Cardiac septum (tissue), 1 donor: Measurements from ENCODE around the gene C1QTNF6. TPM values are rescaled to one million over a fixed set of nuclear protein-coding genes. Genes with fewer than 3 reads are reported as not detected.
"Not testable (repeated sequence)": the region's sequence is repeated elsewhere in the genome, so short reads cannot be mapped to it uniquely, and the experiment has no call there.

ENCODE experiments used
- DNase-seq: peaks from one replicate; pipeline ENCODE4 v3.0.0-alpha.2; 2020; ENCODE audit warnings: low spot score
- intact Hi-C: fragments of 100-400 bp; cut with DNase I; formaldehyde crosslinking; loops from one replicate; pipeline ENCODE4 v1.14.0; 2022
- total RNA-seq: library from RNA; stranded (reverse); fragmentation: NEBNext Ultra II Directional; extraction: Animal tissue kit (Norgen Biotek cat#: 25700); gene quantifications from one replicate; pipeline ENCODE4 v1.2.1, GENCODE V29; 2021
- donor health status: DM: no; HTN: no; CAD: no.

Gene C1QTNF6
- total RNA-seq, 1 donor from 2014 or later, result 2.8 TPM

GRCh38 chr22:37209140-37209845 is 21.2 kb upstream of the C1QTNF6 start:
- DNase-seq, result no peak
- intact Hi-C loops, result no loop called here

- intact Hi-C loops, result no loop called here
- DNase-seq, result no peak
Measured at GRCh38 chr22:37208401-37209139, 20.5 kb upstream of the C1QTNF6 start.

GRCh38 chr22:37207981-37208380 is 19.9 kb upstream of the C1QTNF6 start:
- DNase-seq, result no peak
- intact Hi-C loops, result no loop called here

DNA sequence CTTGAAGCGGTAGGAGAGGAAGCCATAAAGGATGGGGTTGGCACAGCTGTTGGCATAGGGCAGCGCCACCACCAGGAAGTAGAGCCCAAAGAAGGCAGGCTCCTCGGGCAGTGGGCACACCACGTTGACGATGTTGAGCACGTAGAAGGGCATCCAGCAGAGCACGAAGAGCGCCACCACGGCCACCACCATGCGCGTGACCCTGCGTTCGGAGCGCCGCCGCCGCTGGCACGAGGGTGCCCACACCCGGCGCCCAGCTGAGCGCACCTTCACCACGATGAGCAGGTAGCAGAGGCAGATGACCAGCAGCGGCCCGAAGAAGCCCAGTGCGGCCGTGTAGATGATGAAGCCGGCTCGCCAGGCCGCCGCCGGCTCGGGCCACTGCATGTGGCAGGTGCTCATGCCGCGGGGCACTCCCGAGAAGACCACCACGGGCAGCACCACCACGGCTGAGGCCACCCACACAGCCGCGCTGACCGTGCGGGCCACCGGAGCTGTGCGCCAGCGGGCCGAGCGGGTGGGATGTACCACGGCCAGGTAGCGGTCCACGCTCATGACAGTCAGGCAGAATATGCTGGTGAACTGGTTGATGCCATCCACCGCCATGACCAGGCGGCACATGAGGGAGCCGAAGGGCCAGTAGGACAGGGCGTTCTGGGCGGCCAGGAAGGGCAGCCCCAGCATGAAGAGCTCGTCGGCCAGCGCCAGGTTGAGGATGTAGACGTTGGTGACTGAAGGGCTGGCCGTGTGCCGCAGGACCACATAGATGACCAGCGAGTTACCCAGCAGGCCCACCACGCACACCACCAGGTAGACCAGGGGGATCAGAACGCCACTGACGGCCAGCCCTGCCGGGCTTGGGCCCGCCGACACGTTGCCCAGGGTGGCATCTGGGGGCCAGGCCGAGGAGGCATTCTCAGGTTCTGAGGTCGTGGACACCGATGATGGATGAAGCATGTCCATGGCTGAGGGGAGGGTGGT is 19.1 kb upstream of the C1QTNF6 start:
- no peak for DNase-seq
- intact Hi-C loops, result no loop called here

- intact Hi-C loops, result no loop called here
- no peak for DNase-seq
Measured at GRCh38 chr22:37206118-37206840, 18.2 kb upstream of the C1QTNF6 start.

DNA sequence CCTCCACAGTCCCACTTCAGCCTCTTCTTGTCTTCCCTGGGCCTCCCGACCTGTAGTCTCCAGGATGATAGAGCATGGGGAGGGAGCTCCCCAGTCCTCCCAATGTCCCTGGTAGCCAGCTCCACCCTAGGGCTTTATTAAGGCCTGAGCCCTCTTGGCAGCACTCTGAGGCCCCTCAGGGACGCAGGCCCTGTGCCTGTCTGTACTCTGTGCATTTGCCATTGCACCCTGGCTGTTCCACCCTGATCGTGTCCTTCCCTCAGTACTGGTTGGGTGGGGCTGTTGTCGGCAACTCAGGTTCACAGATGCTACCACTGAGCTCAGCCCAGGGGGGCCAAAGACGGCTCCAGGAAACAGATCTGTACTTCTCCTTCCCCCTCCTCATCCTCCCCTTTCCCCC is 17.0 kb upstream of the C1QTNF6 start:
- DNase-seq, result no peak
- intact Hi-C loops, result no loop called here

DNA sequence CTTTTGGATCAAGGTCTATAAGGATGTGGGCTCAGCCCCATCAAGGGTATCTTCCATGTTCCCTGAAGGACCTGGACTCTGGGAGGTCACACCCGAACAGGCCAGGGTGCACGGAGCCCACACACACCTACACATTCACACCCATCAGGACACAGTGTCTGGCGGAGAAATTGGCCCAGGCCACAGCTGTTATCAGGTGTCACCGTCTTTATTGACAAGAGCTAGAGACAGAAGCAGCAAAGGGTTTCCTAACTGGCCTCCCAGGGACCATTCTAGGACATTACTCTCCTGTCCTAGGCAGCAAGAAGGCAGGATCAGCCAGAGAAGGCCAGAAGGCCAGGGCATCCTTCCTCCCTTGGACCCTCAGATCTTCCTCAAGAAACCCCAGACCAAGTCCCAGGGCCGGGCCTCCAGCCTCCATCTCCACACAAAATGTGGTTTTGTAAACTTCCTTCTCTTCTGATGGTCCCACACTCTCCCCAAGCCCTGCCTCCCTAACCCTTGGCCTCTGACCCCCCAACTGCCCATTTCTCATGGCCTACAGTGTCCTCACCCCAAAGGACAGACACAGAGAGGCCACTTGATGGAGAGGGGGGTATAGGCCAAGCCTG is 16.1 kb upstream of the C1QTNF6 start:
- intact Hi-C loops, result no loop called here
- DNase-seq, result no peak

- intact Hi-C loops, result no loop called here
- no peak for DNase-seq
Measured at GRCh38 chr22:37203354-37204044, 15.5 kb upstream of the C1QTNF6 start.

DNA sequence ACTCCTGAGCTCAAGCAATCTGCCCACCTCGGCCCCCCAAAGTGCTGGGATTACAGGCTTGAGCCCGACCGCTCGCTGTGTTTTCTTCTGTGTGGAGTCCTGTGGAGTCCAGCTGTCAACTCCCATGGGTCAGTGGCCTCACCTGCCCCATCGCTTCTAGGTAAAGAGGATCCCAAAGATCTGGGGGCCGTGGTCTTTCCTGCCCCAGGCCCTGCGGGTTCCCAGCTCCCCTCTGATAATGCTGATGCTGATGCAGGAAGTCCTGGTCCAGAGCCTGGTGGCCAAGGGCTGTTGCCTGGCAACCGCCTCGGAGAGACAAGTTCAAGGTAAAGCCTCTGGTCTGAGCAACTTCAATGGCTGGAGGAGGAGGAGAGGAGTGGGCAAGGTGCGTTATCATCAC is 14.7 kb upstream of the C1QTNF6 start:
- DNase-seq, result no peak
- intact Hi-C loops, result no loop called here

GRCh38 chr22:37202001-37202555 is 14.0 kb upstream of the C1QTNF6 start:
- no peak for DNase-seq
- intact Hi-C loops, result no loop called here

- DNase-seq, intact Hi-C loops: not testable (repeated sequence)
Measured at GRCh38 chr22:37201443-37201820, 13.4 kb upstream of the C1QTNF6 start.

- no peak for DNase-seq
- intact Hi-C loops, result loop anchor here (1.0 to 10.0 kb wide), 4 partner anchors 33 to 815 kb away; partner anchors contain the start of gene MYH9
Measured at GRCh38 chr22:37199760-37200108, 11.7 kb upstream of the C1QTNF6 start.

DNA sequence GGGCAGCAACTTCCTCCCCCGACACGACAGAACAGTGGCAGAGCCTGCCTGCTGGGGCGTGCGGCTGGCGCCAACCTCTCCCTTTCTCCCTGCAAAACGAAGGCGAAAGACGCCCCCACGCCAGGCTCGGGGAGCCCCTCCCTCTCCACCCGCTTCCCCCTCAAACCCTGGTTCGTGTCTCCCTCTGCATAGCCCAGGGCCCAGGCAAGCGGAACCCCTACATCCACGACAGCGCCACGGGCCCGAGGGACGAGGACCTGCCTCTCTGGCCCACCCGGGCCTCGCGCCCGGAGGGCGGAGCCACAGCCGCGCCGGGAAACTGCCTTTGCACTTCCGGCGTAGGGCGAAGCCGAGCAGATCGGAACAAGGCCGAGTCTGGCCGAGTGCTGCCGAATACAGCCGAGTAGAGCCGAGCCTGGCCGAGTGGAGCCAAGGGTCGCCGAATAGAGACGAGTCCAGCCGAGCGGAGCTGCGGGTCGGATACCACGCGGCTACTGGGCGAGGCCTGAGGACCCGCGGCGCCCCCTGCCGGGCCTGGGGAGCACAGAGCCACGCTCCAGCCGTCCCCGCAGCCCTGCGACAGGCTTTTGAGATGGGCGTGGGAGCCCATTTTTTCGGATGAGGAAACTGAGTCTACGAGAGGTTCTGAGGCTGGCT is 11.2 kb upstream of the C1QTNF6 start:
- intact Hi-C loops, result loop anchor here (1.0 to 10.0 kb wide), 4 partner anchors 33 to 814 kb away; partner anchors contain the start of gene MYH9
- peak; percentile 99 for DNase-seq

- peak; percentile 94 for DNase-seq
- intact Hi-C loops, result loop anchor here (1.0 to 10.0 kb wide), 4 partner anchors 32 to 814 kb away; partner anchors contain the start of gene MYH9
Measured at GRCh38 chr22:37198258-37199102, 10.4 kb upstream of the C1QTNF6 start.

- no peak for DNase-seq
- intact Hi-C loops, result loop anchor here (2.0 to 10.0 kb wide), 3 partner anchors 121 to 813 kb away; partner anchors contain the start of gene MYH9
Measured at GRCh38 chr22:37197451-37198257, 9.6 kb upstream of the C1QTNF6 start.
